HG02970 (cell line): Measurements from ENCODE around the gene ADAMTSL1.
"Not testable (repeated sequence)": the region's sequence is repeated elsewhere in the genome, so short reads cannot be mapped to it uniquely, and the experiment has no call there.

Experiments
- ATAC-seq: cut with Tn5 transposase; IDR thresholded peaks from one replicate; pipeline ENCODE4 v1.9.1; 2021; ENCODE audit warnings: mild to moderate bottlenecking, moderate library complexity, moderate number of reproducible peaks; ENCODE audit not compliant: unreplicated experiment, low FRiP score

The ADAMTSL1 gene

GRCh38 chr9:18921366-18922075 is 447.6 kb downstream of the ADAMTSL1 start:
- no peak for ATAC-seq

- ATAC-seq = no peak
These were observed 448.4 kb downstream of the ADAMTSL1 start for GRCh38 chr9:18922161-18922885.

- no peak for ATAC-seq
These were observed 449.2 kb downstream of the ADAMTSL1 start for GRCh38 chr9:18923167-18923566.

GRCh38 chr9:18923671-18924430 is 449.9 kb downstream of the ADAMTSL1 start:
- ATAC-seq = no peak

- ATAC-seq = no peak
These were observed 451.9 kb downstream of the ADAMTSL1 start for GRCh38 chr9:18925880-18926279.

GRCh38 chr9:18926513-18926912 is 452.6 kb downstream of the ADAMTSL1 start:
- no peak for ATAC-seq

- no peak for ATAC-seq
These were observed 454.8 kb downstream of the ADAMTSL1 start for GRCh38 chr9:18928711-18929110.

- not testable (repeated sequence) for ATAC-seq
These were observed 456.7 kb downstream of the ADAMTSL1 start for GRCh38 chr9:18930611-18931010.

- no peak for ATAC-seq
These were observed 461.6 kb downstream of the ADAMTSL1 start for GRCh38 chr9:18935541-18935940.

- no peak for ATAC-seq
These were observed 462.3 kb downstream of the ADAMTSL1 start for GRCh38 chr9:18936094-18936871.

- no peak for ATAC-seq
These were observed 466.0 kb downstream of the ADAMTSL1 start for GRCh38 chr9:18939943-18940342.

GRCh38 chr9:18941060-18941740 is 467.2 kb downstream of the ADAMTSL1 start:
- ATAC-seq = no peak

- no peak for ATAC-seq
These were observed 468.8 kb downstream of the ADAMTSL1 start for GRCh38 chr9:18942801-18943200.

GRCh38 chr9:18947892-18948339 is 474.0 kb downstream of the ADAMTSL1 start:
- ATAC-seq = no peak

GRCh38 chr9:18951936-18952335 is 478.0 kb downstream of the ADAMTSL1 start:
- no peak for ATAC-seq

GRCh38 chr9:18955626-18956025 is 481.7 kb downstream of the ADAMTSL1 start:
- ATAC-seq = no peak
